Midbrain (tissue), 1 donor: ENCODE results near the gene IL18.
"Not testable (repeated sequence)": the region's sequence is repeated elsewhere in the genome, so short reads cannot be mapped to it uniquely, and the experiment has no call there.

Experiments
- DNase-seq: peaks from one replicate; lab custom pipeline; 2025; lab: John Stamatoyannopoulos, UW

Gene IL18

GRCh38 chr11:112163875-112164685, at the start of gene IL18:
Gene IL18 (minus strand): TSS chr11:112164094. CDS start chr11:112155053, 9,041 bp downstream.
- DNase-seq = no peak

- DNase-seq = no peak
These were observed 48.8 kb upstream of the IL18 start for GRCh38 chr11:112212710-112213109.

- no peak for DNase-seq
These were observed 48.4 kb upstream of the IL18 start for GRCh38 chr11:112212290-112212689.

GRCh38 chr11:112211536-112211935, 47.6 kb upstream of the IL18 start:
- DNase-seq = no peak

- no peak for DNase-seq
These were observed 47.0 kb upstream of the IL18 start for GRCh38 chr11:112210890-112211289.

- DNase-seq = no peak
These were observed 42.2 kb upstream of the IL18 start for GRCh38 chr11:112206071-112206470.

GRCh38 chr11:112200252-112200651, 36.4 kb upstream of the IL18 start:
- DNase-seq = no peak

GRCh38 chr11:112199101-112199500, 35.2 kb upstream of the IL18 start:
- not testable (repeated sequence) for DNase-seq

GRCh38 chr11:112196519-112197087, 32.7 kb upstream of the IL18 start:
- no peak for DNase-seq

GRCh38 chr11:112195951-112196351, 32.1 kb upstream of the IL18 start:
- no peak for DNase-seq

- not testable (repeated sequence) for DNase-seq
These were observed 31.2 kb upstream of the IL18 start for GRCh38 chr11:112195113-112195512.

- no peak for DNase-seq
These were observed 22.4 kb upstream of the IL18 start for GRCh38 chr11:112186304-112186703.

GRCh38 chr11:112185883-112186282, 22.0 kb upstream of the IL18 start:
- DNase-seq = no peak

- DNase-seq = no peak
These were observed 19.0 kb upstream of the IL18 start for GRCh38 chr11:112182867-112183266.

GRCh38 chr11:112179601-112180000, 15.7 kb upstream of the IL18 start:
- peak; percentile 23 for DNase-seq

GRCh38 chr11:112178936-112179335, 15.0 kb upstream of the IL18 start:
- no peak for DNase-seq

- no peak for DNase-seq
These were observed 14.5 kb upstream of the IL18 start for GRCh38 chr11:112178428-112178827.

- DNase-seq = no peak
These were observed 13.7 kb upstream of the IL18 start for GRCh38 chr11:112177589-112177988.

GRCh38 chr11:112176077-112176476, 12.2 kb upstream of the IL18 start:
- DNase-seq = no peak

GRCh38 chr11:112175599-112175952, 11.7 kb upstream of the IL18 start:
- peak; percentile 61 for DNase-seq

GRCh38 chr11:112174789-112175598, 11.1 kb upstream of the IL18 start, which contains the start of gene BCO2:
Gene BCO2 (plus strand): TSS chr11:112175512. CDS start chr11:112175602, 90 bp downstream.
- peak; percentile 85 for DNase-seq

GRCh38 chr11:112173152-112173551, 9.3 kb upstream of the IL18 start:
- no peak for DNase-seq
